Neural progenitor cell (in vitro differentiated cells): ENCODE results near the gene RAVER1. TPM values are rescaled to one million over a fixed set of nuclear protein-coding genes. Genes with fewer than 3 reads are reported as not detected.

Source experiments
- DNase-seq: peaks from one replicate; pipeline ENCODE4 v3.0.0-alpha.2; 2016; ENCODE audit warnings: low spot score
- H2AFZ ChIP-seq: fragments of 200-600 bp; sonication (generic); replicated peaks from 2 replicates; pipeline ENCODE4 v1.6.1; 2016; ENCODE audit warnings: antibody characterized with exemption
- H3F3A ChIP-seq: fragments of 200-600 bp; sonication (generic); 2 replicates; pipeline ENCODE4 v1.6.1; 2016; ENCODE audit warnings: antibody characterized with exemption, low read depth
- H3K27ac ChIP-seq: fragments of 200-600 bp; sonication (generic); 2 replicates; pipeline ENCODE4 v1.5.1; 2016; ENCODE audit warnings: mild to moderate bottlenecking
- H3K27me3 ChIP-seq: fragments of 200-600 bp; sonication (generic); 2 replicates; pipeline ENCODE4 v1.6.1; 2016; ENCODE audit warnings: mild to moderate bottlenecking, moderate library complexity
- H3K36me3 ChIP-seq: fragments of 200-600 bp; sonication (generic); 2 replicates; pipeline ENCODE4 v1.5.1; 2016
- H3K4me1 ChIP-seq: fragments of 200-600 bp; sonication (generic); 2 replicates; pipeline ENCODE4 v1.6.1; 2016; ENCODE audit warnings: mixed run types
- H3K4me2 ChIP-seq: fragments of 200-600 bp; sonication (generic); 2 replicates; pipeline ENCODE4 v1.6.1; 2016
- H3K4me3 ChIP-seq: fragments of 200-600 bp; sonication (generic); 2 replicates; pipeline ENCODE4 v1.5.1; 2016
- H3K79me2 ChIP-seq: fragments of 200-600 bp; sonication (generic); 2 replicates; pipeline ENCODE4 v1.6.1; 2016; ENCODE audit warnings: low read depth
- H3K9ac ChIP-seq: fragments of 200-600 bp; sonication (generic); 2 replicates; pipeline ENCODE4 v1.6.1; 2016
- H3K9me3 ChIP-seq: fragments of 200-600 bp; sonication (generic); 2 replicates; pipeline ENCODE4 v1.5.1; 2016; ENCODE audit warnings: low read depth
- H4K20me1 ChIP-seq: fragments of 200-600 bp; sonication (generic); 2 replicates; pipeline ENCODE4 v1.6.1; 2016; ENCODE audit warnings: low read depth
- H3K27ac Mint-ChIP-seq: 3 replicates; pipeline ENCODE4 v1.8.0; 2021; ENCODE audit warnings: mixed read lengths
- H3K27me3 Mint-ChIP-seq: 2 replicates; pipeline ENCODE4 v1.8.0; 2022; ENCODE audit warnings: low read depth, mild to moderate bottlenecking, inconsistent platforms, moderate library complexity, mixed read lengths; ENCODE audit not compliant: insufficient read depth
- H3K36me3 Mint-ChIP-seq: 3 replicates; pipeline ENCODE4 v1.8.0; 2021; ENCODE audit warnings: mixed read lengths
- H3K4me1 Mint-ChIP-seq: 3 replicates; pipeline ENCODE4 v1.8.0; 2021; ENCODE audit warnings: mixed read lengths
- H3K4me3 Mint-ChIP-seq: 3 replicates; pipeline ENCODE4 v1.8.0; 2021; ENCODE audit warnings: mild to moderate bottlenecking, moderate library complexity, mixed read lengths
- H3K9me3 Mint-ChIP-seq: 3 replicates; pipeline ENCODE4 v1.8.0; 2020; ENCODE audit warnings: mixed read lengths
- CTCF ChIP-seq: fragments of 200-600 bp; sonication (generic); IDR thresholded peaks from 2 replicates; pipeline ENCODE4 v1.5.1; 2017; ENCODE audit warnings: antibody characterized with exemption, mild to moderate bottlenecking
- EZH2 ChIP-seq: fragments of 200-600 bp; sonication (generic); IDR thresholded peaks from 2 replicates; pipeline ENCODE4 v1.6.1; 2017; ENCODE audit warnings: antibody characterized with exemption, mild to moderate bottlenecking, moderate library complexity
- EZH2phosphoT487 ChIP-seq: fragments of 200-600 bp; sonication (generic); IDR thresholded peaks from 2 replicates; pipeline ENCODE4 v1.6.1; 2017; ENCODE audit warnings: antibody characterized with exemption
- total RNA-seq: library from RNA; depleted of rRNA; stranded (reverse); fragments of >200 nt; gene quantifications from 2 replicates; pipeline ENCODE4 v1.2.3, GENCODE V29; 2015; ENCODE audit warnings: low replicate concordance

RAVER1 gene
- total RNA-seq, 1 donor from 2014 or later, result 5.4 TPM

GRCh38 chr19:10327793-10328192 lies 5.5 kb downstream of the RAVER1 start:
- Mint-ChIP-seq H3K4me1 (peaks cover 8% of the 10 kb centered on the region), H3K27ac (no peak overlapping the region)
- peaks cover 61% of the 10 kb centered on the region for H4K20me1 ChIP-seq

GRCh38 chr19:10325732-10326131 lies 7.6 kb downstream of the RAVER1 start:
- H3K79me2 ChIP-seq, result peaks cover 18% of the 10 kb centered on the region
- H3K9ac ChIP-seq, result no peak overlapping the region
- no peak overlapping the region for H2AFZ ChIP-seq
- H3F3A ChIP-seq, result no peaks in the 10 kb centered on the region
- no peak overlapping the region for H3K27ac Mint-ChIP-seq
- peaks cover 43% of the 10 kb centered on the region for H4K20me1 ChIP-seq
- no peak overlapping the region for H3K4me3 Mint-ChIP-seq
- H3K27ac ChIP-seq, result no peak overlapping the region
- no peak overlapping the region for H3K4me2 ChIP-seq
- H3K36me3 ChIP-seq, result peaks cover 9% of the 10 kb centered on the region
- H3K9me3 ChIP-seq, result no peaks in the 10 kb centered on the region
- DNase-seq, result no peak
- TF ChIP-seq CTCF (no peak), EZH2 (no peak), EZH2phosphoT487 (no peak)
- no peaks in the 10 kb centered on the region for H3K27me3 ChIP-seq
- no peaks in the 10 kb centered on the region for H3K4me1 Mint-ChIP-seq
- no peaks in the 10 kb centered on the region for H3K4me1 ChIP-seq
- peaks cover 9% of the 10 kb centered on the region for H3K36me3 Mint-ChIP-seq
- H3K4me3 ChIP-seq, result no peak overlapping the region
- no peaks in the 10 kb centered on the region for H3K27me3 Mint-ChIP-seq
- no peaks in the 10 kb centered on the region for H3K9me3 Mint-ChIP-seq

More at GRCh38 chr19:10327793-10328192, 5.5 kb downstream of the RAVER1 start:
- H3K4me2 ChIP-seq, result no peak overlapping the region
- peaks cover 38% of the 10 kb centered on the region for H3K79me2 ChIP-seq
- no peaks in the 10 kb centered on the region for H3F3A ChIP-seq
- H2AFZ ChIP-seq, result no peak overlapping the region
- peaks cover 9% of the 10 kb centered on the region for H3K36me3 ChIP-seq
- no peak overlapping the region for H3K4me3 ChIP-seq
- no peaks in the 10 kb centered on the region for H3K27me3 ChIP-seq
- H3K9me3 Mint-ChIP-seq, result no peaks in the 10 kb centered on the region
- H3K4me3 Mint-ChIP-seq, result no peak overlapping the region
- no peaks in the 10 kb centered on the region for H3K9me3 ChIP-seq
- peaks cover 4% of the 10 kb centered on the region for H3K36me3 Mint-ChIP-seq
- H3K9ac ChIP-seq, result no peak overlapping the region
- peaks cover 9% of the 10 kb centered on the region for H3K4me1 ChIP-seq
- H3K27ac ChIP-seq, result no peak overlapping the region
- TF ChIP-seq CTCF (no peak), EZH2 (no peak), EZH2phosphoT487 (no peak)
- DNase-seq, result no peak
- H3K27me3 Mint-ChIP-seq, result peaks cover 5% of the 10 kb centered on the region

- Histone ChIP-seq H3K4me2 (no peak overlapping the region), H2AFZ (no peak overlapping the region), H3K9ac (no peak overlapping the region), H4K20me1 (peaks cover 14% of the 10 kb centered on the region), H3K36me3 (peaks cover 9% of the 10 kb centered on the region), H3K27me3 (no peaks in the 10 kb centered on the region), H3K9me3 (no peaks in the 10 kb centered on the region), H3K79me2 (no peaks in the 10 kb centered on the region), H3F3A (peaks cover 17% of the 10 kb centered on the region), H3K4me1 (no peaks in the 10 kb centered on the region), H3K27ac (no peak overlapping the region), H3K4me3 (no peak overlapping the region)
- Mint-ChIP-seq H3K27me3 (peaks cover 2% of the 10 kb centered on the region), H3K9me3 (no peaks in the 10 kb centered on the region), H3K4me3 (no peak overlapping the region), H3K4me1 (no peaks in the 10 kb centered on the region), H3K27ac (peak overlapping the region; percentile 20), H3K36me3 (peaks cover 8% of the 10 kb centered on the region)
- DNase-seq, result no peak
- TF ChIP-seq EZH2phosphoT487, result no peak
- no peak for TF ChIP-seq CTCF
- no peak for TF ChIP-seq EZH2
Observed at GRCh38 chr19:10321874-10322835, 11.2 kb downstream of the RAVER1 start.
